GM12892 (cell line): ENCODE measurements around the gene TCF12.

Source experiments
- POLR2A ChIP-seq: IDR thresholded peaks from 2 replicates; pipeline ENCODE4 v1.6.1; 2011; ENCODE audit warnings: low read depth, low read length, control low read depth
- POLR2AphosphoS5 ChIP-seq: IDR thresholded peaks from 2 replicates; pipeline ENCODE4 v1.6.1; 2011; ENCODE audit warnings: low read depth, low read length, control low read depth
- TAF1 ChIP-seq: IDR thresholded peaks from 2 replicates; pipeline ENCODE4 v1.6.1; 2011; ENCODE audit warnings: low read depth, mild to moderate bottlenecking, control low read depth, low read length, borderline replicate concordance

DNA sequence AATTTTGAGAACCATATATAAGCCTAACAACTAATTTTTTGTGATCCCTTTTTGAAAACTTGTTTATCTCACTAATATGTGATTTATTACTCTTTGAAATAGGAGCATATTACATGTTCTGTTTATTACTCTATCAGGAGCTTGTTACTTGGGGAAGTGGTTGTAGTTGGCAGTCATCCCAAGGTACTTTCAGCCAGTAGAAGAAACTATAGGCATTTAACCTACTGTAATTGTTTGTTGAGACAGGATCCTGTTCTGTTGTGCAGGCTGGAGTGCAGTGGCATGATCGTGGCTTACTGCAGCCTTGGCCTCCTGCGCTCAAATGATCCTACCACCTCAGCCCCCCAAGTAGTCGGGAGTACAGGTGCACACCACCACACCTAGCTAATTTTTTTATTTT is 195.6 kb downstream of the TCF12 start:
- no peak for TF ChIP-seq POLR2AphosphoS5
- no peak for TF ChIP-seq POLR2A
- no peak for TF ChIP-seq TAF1
